ENCODE measurements around the gene MIP.
"Not testable (repeated sequence)": the region's sequence is repeated elsewhere in the genome, so short reads cannot be mapped to it uniquely, and the experiment has no call there.

Gene MIP

GRCh38 chr12:56410768-56411167, 43.7 kb downstream of the MIP start:
- no peak for DNase-seq (ENCODE audit: low spot score)

- DNase-seq (ENCODE audit: low spot score): no peak
Observed at GRCh38 chr12:56408799-56409417, 45.5 kb downstream of the MIP start.

- DNase-seq (ENCODE audit: low spot score): not testable (repeated sequence)
Observed at GRCh38 chr12:56404227-56404626, 50.2 kb downstream of the MIP start.

GRCh38 chr12:56401612-56402011, 52.8 kb downstream of the MIP start:
- DNase-seq (ENCODE audit: low spot score): not testable (repeated sequence)

- DNase-seq (ENCODE audit: low spot score): not testable (repeated sequence)
Observed at GRCh38 chr12:56401125-56401524, 53.3 kb downstream of the MIP start.

All from hematopoietic multipotent progenitor cell treated with erythropoietin and hydrocortisone succinate and interleukin-3 and kit ligand, for 17 days (in vitro differentiated cells).